ENCODE measurements around the gene PAM.
"Not testable (repeated sequence)": the region's sequence is repeated elsewhere in the genome, so short reads cannot be mapped to it uniquely, and the experiment has no call there.

The PAM gene

GRCh38 chr5:103060424-103060954, 305.4 kb downstream of the PAM start:
- DNase-seq (ENCODE audit: low spot score): no peak

GRCh38 chr5:103066326-103066725, 311.2 kb downstream of the PAM start:
- no peak for DNase-seq (ENCODE audit: low spot score)

GRCh38 chr5:103073500-103073899, 318.4 kb downstream of the PAM start:
- DNase-seq (ENCODE audit: low spot score): not testable (repeated sequence)

GRCh38 chr5:103075442-103075841, 320.3 kb downstream of the PAM start:
- DNase-seq (ENCODE audit: low spot score): no peak

All from globus pallidus (tissue), 1 donor.